Thyroid gland (tissue), 4 donors: ENCODE data around the gene TSPAN33. TPM values are rescaled to one million over a fixed set of nuclear protein-coding genes. Genes with fewer than 3 reads are reported as not detected.
A peak's percentile ranks its signal among the peaks of the same experiment; 100 is the strongest.
"Not testable (repeated sequence)": the region's sequence is repeated elsewhere in the genome, so short reads cannot be mapped to it uniquely, and the experiment has no call there.

ENCODE experiments used
- DNase-seq, 2 donors: peaks; one replicate each; pipeline ENCODE4 v3.0.0-alpha.2; 2019
- H3K27ac ChIP-seq, 3 donors: fragments of 200-600 bp; sonication (generic); 1 replicate in 2 of 3; 2 replicates in 1 of 3; pipeline ENCODE4 v1.5.1; 2016 to 2019; ENCODE audit warnings: mild to moderate bottlenecking in 1 of 3, moderate library complexity in 1 of 3
- H3K27me3 ChIP-seq: fragments of 200-600 bp; sonication (generic); one replicate; pipeline ENCODE4 v1.5.1; 2019
- H3K36me3 ChIP-seq, 2 donors: fragments of 200-600 bp; sonication (generic); one replicate each; pipeline ENCODE4 v1.5.1; 2016 to 2019
- H3K4me1 ChIP-seq, 2 donors: fragments of 200-600 bp; sonication (generic); one replicate each; pipeline ENCODE4 v1.5.1; 2017 to 2019
- H3K4me3 ChIP-seq, 3 donors: fragments of 200-600 bp; sonication (generic); replicated peaks in 1 of 3; 1 replicate in 2 of 3; 2 replicates in 1 of 3; pipeline ENCODE4 v1.5.1; 2016; ENCODE audit warnings: mild to moderate bottlenecking in 1 of 3
- H3K9me3 ChIP-seq: fragments of 200-600 bp; sonication (generic); one replicate; pipeline ENCODE4 v1.5.1; 2017
- CTCF ChIP-seq, 6 experiments: fragments of 200-600 bp in 3 of 6; fragments of 450-650 bp in 3 of 6; sonication (generic) in 3 of 6; IDR thresholded peaks; one replicate each; pipeline ENCODE4 v1.5.1; 2016 to 2019; ENCODE audit warnings: antibody characterized with exemption in 6 of 6, mild to moderate bottlenecking in 2 of 6, inconsistent platforms in 1 of 6, moderate library complexity in 1 of 6
- POLR2A ChIP-seq, 2 donors: fragments of 450-650 bp; IDR thresholded peaks; one replicate each; pipeline ENCODE4 v1.6.1; 2017; ENCODE audit warnings: antibody characterized with exemption in 2 of 2, mild to moderate bottlenecking in 2 of 2, moderate library complexity in 1 of 2
- WGBS, 2 donors: methylation state at CpG; one replicate each; pipeline ENCODE4 v1.1.5; 2017; 5-methylcytosine and 5-hydroxymethylcytosine counted together
- intact Hi-C: fragments of 100-400 bp; cut with DNase I; formaldehyde crosslinking; loops from one replicate; pipeline ENCODE4 v1.15.1; 2023
- total RNA-seq, 4 donors: library from RNA; depleted of rRNA; stranded (reverse); fragments of >200 nt; gene quantifications; one replicate each; pipeline ENCODE4 v1.2.3, GENCODE V29; 2016

TSPAN33 gene
- total RNA-seq, 4 donors from 2014 or later = 5.0 to 20.4 (median 10.4) TPM

GRCh38 chr7:129212126-129212525, 67.6 kb downstream of the TSPAN33 start:
- no peak for DNase-seq
- no peak for TF ChIP-seq CTCF (IDR thresholded peaks at IDR 0.05)
- no peak for TF ChIP-seq POLR2A (IDR thresholded peaks at IDR 0.05)
- Histone ChIP-seq H3K27me3 (no peaks in the 10 kb centered on the region), H3K4me3 (no peak overlapping the region), H3K27ac (no peak overlapping the region), H3K4me1 (peaks cover 0 to 6% of the 10 kb centered on the region in 2 donors), H3K36me3 (peaks cover 0 to 2% of the 10 kb centered on the region in 2 donors), H3K9me3 (no peaks in the 10 kb centered on the region)
- intact Hi-C loops = loop anchor here (5.0 kb wide), 2 partner anchors 50 to 310 kb away; no protein-coding TSS in a partner anchor
- 92 to 94% methylated on average over 12 to 14 of the region's 14 CpGs for WGBS, 2 donors

- intact Hi-C loops = loop anchor here (5.0 kb wide), 2 partner anchors 50 to 310 kb away; no protein-coding TSS in a partner anchor
- Histone ChIP-seq H3K4me1 (peaks cover 0 to 6% of the 10 kb centered on the region in 2 donors), H3K27ac (no peak overlapping the region), H3K27me3 (no peaks in the 10 kb centered on the region), H3K4me3 (no peak overlapping the region), H3K9me3 (no peaks in the 10 kb centered on the region), H3K36me3 (peaks cover 0 to 2% of the 10 kb centered on the region in 2 donors)
- no peak for DNase-seq
- 85 to 90% methylated on average over 2 to 4 of the region's 4 CpGs for WGBS, 2 donors
- TF ChIP-seq CTCF (IDR thresholded peaks at IDR 0.05) (no peak), POLR2A (IDR thresholded peaks at IDR 0.05) (no peak)
Observed at GRCh38 chr7:129212596-129212995, 68.1 kb downstream of the TSPAN33 start.

- Histone ChIP-seq H3K36me3 (peaks cover 0 to 2% of the 10 kb centered on the region in 2 donors), H3K4me1 (peaks cover 0 to 6% of the 10 kb centered on the region in 2 donors), H3K27me3 (no peaks in the 10 kb centered on the region), H3K4me3 (no peak overlapping the region), H3K9me3 (no peaks in the 10 kb centered on the region), H3K27ac (no peak overlapping the region)
- 60 to 70% methylated on average over 11 to 15 of the region's 15 CpGs for WGBS, 2 donors
- intact Hi-C loops = loop anchor here (5.0 kb wide), 2 partner anchors 52 to 312 kb away; no protein-coding TSS in a partner anchor
- TF ChIP-seq POLR2A (IDR thresholded peaks at IDR 0.05) (no peak), CTCF (IDR thresholded peaks at IDR 0.05) (no peak)
- DNase-seq = peak; percentile 28 to 30
Observed at GRCh38 chr7:129213828-129214227, 69.3 kb downstream of the TSPAN33 start.

GRCh38 chr7:129215691-129216090, 71.2 kb downstream of the TSPAN33 start:
- not testable (repeated sequence) for H3K27me3 ChIP-seq, H3K27ac ChIP-seq, H3K4me1 ChIP-seq, H3K36me3 ChIP-seq, H3K9me3 ChIP-seq, H3K4me3 ChIP-seq
- DNase-seq = peak; percentile 84
- intact Hi-C loops = loop anchor here (5.0 kb wide), 1 partner anchor 57 kb away; no protein-coding TSS in a partner anchor
- WGBS, 2 donors = 2 to 29% methylated on average over 10 to 14 of the region's 15 CpGs

GRCh38 chr7:129216101-129216715, 71.7 kb downstream of the TSPAN33 start:
- H3K27me3 ChIP-seq, DNase-seq, H3K4me1 ChIP-seq, H3K36me3 ChIP-seq, H3K27ac ChIP-seq, H3K4me3 ChIP-seq, H3K9me3 ChIP-seq: not testable (repeated sequence)
- intact Hi-C loops = loop anchor here (5.0 kb wide), 1 partner anchor 56 kb away; no protein-coding TSS in a partner anchor
- WGBS, 2 donors = 83 to 89% methylated on average over 12 to 18 of the region's 34 CpGs

GRCh38 chr7:129216821-129217416, 72.4 kb downstream of the TSPAN33 start:
- intact Hi-C loops = loop anchor here (5.0 kb wide), 1 partner anchor 55 kb away; no protein-coding TSS in a partner anchor
- WGBS, 2 donors = 72 to 81% methylated on average over 8 of the region's 8 CpGs
- H3K4me1 ChIP-seq, H3K9me3 ChIP-seq, H3K4me3 ChIP-seq, DNase-seq, H3K36me3 ChIP-seq, H3K27me3 ChIP-seq, H3K27ac ChIP-seq: not testable (repeated sequence)
